ENCODE measurements around the gene MPZL2.

DNA sequence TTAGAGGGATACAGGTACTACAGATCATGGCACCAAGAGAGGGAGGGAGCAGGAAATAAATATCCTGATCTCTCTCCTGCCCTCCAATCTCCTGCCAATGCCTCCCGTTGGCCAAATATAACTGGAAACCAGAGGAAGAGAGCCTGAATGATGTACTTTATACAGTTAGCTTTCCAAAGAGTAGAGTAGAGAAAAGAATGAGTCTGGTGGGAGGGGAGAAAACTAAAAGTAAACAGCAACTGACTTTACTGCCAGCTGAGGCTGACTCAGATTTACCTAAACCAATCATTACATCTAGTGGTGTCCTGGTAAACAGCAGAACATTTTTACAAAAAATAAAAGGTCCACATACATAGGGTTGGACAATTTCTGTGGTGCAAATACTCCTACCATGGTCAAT is 17.1 kb downstream of the MPZL2 start:
- TF ChIP-seq, protein P1, sequence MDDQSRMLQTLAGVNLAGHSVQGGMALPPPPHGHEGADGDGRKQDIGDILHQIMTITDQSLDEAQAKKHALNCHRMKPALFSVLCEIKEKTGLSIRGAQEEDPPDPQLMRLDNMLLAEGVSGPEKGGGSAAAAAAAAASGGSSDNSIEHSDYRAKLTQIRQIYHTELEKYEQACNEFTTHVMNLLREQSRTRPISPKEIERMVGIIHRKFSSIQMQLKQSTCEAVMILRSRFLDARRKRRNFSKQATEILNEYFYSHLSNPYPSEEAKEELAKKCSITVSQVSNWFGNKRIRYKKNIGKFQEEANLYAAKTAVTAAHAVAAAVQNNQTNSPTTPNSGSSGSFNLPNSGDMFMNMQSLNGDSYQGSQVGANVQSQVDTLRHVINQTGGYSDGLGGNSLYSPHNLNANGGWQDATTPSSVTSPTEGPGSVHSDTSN (IDR thresholded peaks at IDR 0.05), result no peak
- TF ChIP-seq TAF1 (IDR thresholded peaks at IDR 0.05; ENCODE audit: borderline replicate concordance, low read depth, low read length) (no peak), EZH2phosphoT487 (IDR thresholded peaks at IDR 0.05; ENCODE audit: borderline replicate concordance, low read depth) (no peak), USF1 (IDR thresholded peaks at IDR 0.05; ENCODE audit: borderline replicate concordance, low read depth) (no peak), FOXJ3 (CRISPR knock-in tag; IDR thresholded peaks at IDR 0.05) (no peak), CTCF (IDR thresholded peaks at IDR 0.05) (no peak), FOSL2 (IDR thresholded peaks at IDR 0.05; ENCODE audit: borderline replicate concordance, low read depth) (no peak)

All from SK-N-SH (cell line).